ENCODE data around the gene NUPR1. TPM values are rescaled to one million over a fixed set of nuclear protein-coding genes. Genes with fewer than 3 reads are reported as not detected.
A peak's percentile ranks its signal among the peaks of the same experiment; 100 is the strongest.

Gene NUPR1
- total and polyA plus RNA-seq, 8 donors = 4.2 to 251 (median 74.9) TPM

DNA sequence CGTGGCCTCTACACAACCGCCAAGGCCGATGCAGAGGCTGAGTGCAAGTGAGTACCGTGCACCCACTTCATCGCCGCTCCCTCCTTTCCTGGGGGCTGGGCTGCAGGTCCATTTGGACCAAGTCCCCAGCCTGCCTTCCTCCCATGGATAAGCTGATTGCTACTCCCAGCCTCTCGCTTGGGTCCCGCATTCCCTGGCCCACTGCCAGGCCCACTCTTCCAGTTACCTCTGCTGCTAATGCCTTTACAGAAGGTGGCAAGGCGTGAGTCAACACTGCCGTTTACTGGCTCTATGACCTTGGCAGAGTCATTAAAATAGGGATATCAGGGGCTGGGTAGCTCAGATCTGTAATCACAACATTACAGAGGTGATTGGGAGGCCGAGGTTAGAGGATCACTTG, 46.9 kb upstream of the NUPR1 start:
- peak; percentile 69 to 77 for DNase-seq
- 50 to 82% (median 65%) methylated on average over 11 of the region's 11 CpGs for WGBS, 5 donors
- peaks cover 67 to 100% (median 100%) of the 10 kb centered on the region in 4 donors for H3K36me3 ChIP-seq
- no peaks in the 10 kb centered on the region for H3K9me3 ChIP-seq
- H3K27ac ChIP-seq = no peak overlapping the region
- H3K27me3 ChIP-seq = no peaks in the 10 kb centered on the region
- TF ChIP-seq POLR2AphosphoS5 (IDR thresholded peaks at IDR 0.05) (peak in 1 of 3 donors; percentile 27), POLR2A (IDR thresholded peaks at IDR 0.05) (no peak)
- H3K4me3 ChIP-seq = no peak overlapping the region
- intact Hi-C loops (cut with DNase I; ENCODE audit: low total_unique reads) = no loop called here
- no peaks in the 10 kb centered on the region for H3K4me1 ChIP-seq

DNA sequence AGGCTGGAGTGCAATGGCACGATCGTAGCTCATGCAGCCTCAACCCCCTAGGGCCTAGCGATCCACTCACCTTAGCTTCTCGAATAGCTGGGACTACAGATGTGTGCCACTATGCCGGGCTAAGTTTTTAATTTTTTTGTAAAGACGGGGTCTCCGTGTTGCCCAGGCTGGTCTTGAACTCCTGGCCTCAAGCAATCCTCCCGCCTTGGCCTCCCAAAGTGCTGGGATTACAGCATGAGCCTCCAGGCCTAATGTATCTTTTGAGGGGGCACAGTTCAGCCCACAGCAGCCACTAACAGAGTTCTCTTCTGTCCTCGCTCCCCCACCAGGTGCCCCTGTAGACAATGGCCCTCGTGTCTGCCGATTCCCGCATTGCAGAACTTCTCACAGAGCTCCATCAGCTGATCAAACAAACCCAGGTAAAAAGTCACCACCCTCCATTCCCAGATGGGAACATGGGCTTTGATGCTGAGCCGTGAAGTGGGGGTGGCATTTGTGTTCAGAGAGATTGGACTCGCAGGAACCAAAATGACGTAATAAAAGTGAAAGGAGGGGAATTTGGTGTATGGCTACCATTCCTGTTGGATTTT, 42.0 kb upstream of the NUPR1 start:
- no peaks in the 10 kb centered on the region for H3K27me3 ChIP-seq
- peaks cover 31 to 66% (median 61%) of the 10 kb centered on the region in 4 donors for H3K36me3 ChIP-seq
- no peaks in the 10 kb centered on the region for H3K9me3 ChIP-seq
- no peaks in the 10 kb centered on the region for H3K4me1 ChIP-seq
- H3K27ac ChIP-seq = no peak overlapping the region
- no peak for DNase-seq
- TF ChIP-seq EP300 (IDR thresholded peaks at IDR 0.05) = no peak
- TF ChIP-seq POLR2A (IDR thresholded peaks at IDR 0.05) = no peak
- no peak overlapping the region for H3K4me3 ChIP-seq
- 90 to 96% (median 94%) methylated on average over 15 of the region's 15 CpGs for whole genome bisulfite sequencing, 5 donors
- intact Hi-C loops (cut with DNase I; ENCODE audit: low total_unique reads) = no loop called here

DNA sequence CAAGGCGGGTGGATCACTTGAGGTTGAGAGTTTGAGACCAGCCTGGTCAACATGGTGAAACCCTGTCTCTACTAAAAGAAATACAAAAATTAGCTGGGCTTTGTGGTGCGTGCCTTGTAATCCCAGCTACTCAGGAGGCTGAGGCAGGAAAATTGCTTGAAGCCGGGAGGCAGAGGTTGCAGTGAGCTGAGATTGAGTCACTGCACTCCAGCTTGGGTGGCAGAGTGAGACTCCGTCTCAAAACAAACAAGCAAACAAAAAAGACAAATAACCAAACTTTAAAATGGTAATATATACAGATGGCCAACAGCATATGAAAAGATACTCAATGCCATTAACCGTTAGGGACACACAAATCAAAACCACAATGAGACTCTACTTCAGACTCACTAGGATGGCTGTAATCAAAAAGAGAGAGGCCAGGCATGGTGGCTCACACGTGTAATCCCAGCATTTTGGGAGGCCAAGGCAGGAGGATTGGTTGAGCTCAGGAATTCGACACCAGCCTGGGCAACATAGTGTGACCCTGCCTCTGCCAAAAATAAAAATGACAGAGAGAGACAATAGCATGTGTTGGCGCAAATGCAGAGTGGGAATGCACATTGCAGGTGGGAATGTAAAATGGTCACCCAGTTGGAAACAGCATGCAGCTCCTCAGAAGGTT, 36.8 kb upstream of the NUPR1 start:
- H3K27me3 ChIP-seq = no peaks in the 10 kb centered on the region
- H3K9me3 ChIP-seq = no peaks in the 10 kb centered on the region
- H3K4me1 ChIP-seq = peaks cover 6 to 33% (median 23%) of the 10 kb centered on the region in 4 donors
- no peak for DNase-seq
- H3K36me3 ChIP-seq = peaks cover 0 to 17% (median 9%) of the 10 kb centered on the region in 4 donors
- no peak for TF ChIP-seq POLR2A (IDR thresholded peaks at IDR 0.05)
- intact Hi-C loops (cut with DNase I; ENCODE audit: low total_unique reads) = no loop called here
- no peak overlapping the region for H3K4me3 ChIP-seq
- no peak overlapping the region for H3K27ac ChIP-seq
- 81 to 91% (median 86%) methylated on average over 8 of the region's 8 CpGs for WGBS, 5 donors

DNA sequence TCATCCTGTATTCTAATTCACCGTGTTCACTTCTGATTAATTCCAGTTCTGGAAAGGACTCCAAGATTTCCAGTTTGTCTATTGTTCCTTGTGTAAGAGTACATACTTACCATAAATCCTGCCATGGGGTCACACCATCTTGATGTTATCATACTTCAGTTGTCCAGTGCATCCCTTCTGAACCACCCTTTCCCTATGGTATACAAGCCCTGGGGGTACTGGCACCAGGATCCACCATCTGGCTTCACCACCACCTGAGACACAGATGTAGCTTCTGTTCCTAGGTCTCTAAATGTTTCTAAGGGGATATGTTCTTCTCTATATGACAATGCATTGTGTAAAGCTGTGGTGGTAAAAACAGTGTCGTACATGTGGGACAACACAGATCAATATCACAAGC, 36.2 kb upstream of the NUPR1 start:
- TF ChIP-seq, protein P1, sequence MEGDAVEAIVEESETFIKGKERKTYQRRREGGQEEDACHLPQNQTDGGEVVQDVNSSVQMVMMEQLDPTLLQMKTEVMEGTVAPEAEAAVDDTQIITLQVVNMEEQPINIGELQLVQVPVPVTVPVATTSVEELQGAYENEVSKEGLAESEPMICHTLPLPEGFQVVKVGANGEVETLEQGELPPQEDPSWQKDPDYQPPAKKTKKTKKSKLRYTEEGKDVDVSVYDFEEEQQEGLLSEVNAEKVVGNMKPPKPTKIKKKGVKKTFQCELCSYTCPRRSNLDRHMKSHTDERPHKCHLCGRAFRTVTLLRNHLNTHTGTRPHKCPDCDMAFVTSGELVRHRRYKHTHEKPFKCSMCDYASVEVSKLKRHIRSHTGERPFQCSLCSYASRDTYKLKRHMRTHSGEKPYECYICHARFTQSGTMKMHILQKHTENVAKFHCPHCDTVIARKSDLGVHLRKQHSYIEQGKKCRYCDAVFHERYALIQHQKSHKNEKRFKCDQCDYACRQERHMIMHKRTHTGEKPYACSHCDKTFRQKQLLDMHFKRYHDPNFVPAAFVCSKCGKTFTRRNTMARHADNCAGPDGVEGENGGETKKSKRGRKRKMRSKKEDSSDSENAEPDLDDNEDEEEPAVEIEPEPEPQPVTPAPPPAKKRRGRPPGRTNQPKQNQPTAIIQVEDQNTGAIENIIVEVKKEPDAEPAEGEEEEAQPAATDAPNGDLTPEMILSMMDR (IDR thresholded peaks at IDR 0.05) = no peak
- no peak for TF ChIP-seq POLR2AphosphoS5 (IDR thresholded peaks at IDR 0.05)
- TF ChIP-seq POLR2A (IDR thresholded peaks at IDR 0.05) = no peak
- TF ChIP-seq EP300 (IDR thresholded peaks at IDR 0.05) = no peak
- intact Hi-C loops (cut with DNase I; ENCODE audit: low total_unique reads) = no loop called here
- Histone ChIP-seq H3K27me3 (no peaks in the 10 kb centered on the region), H3K4me3 (no peak overlapping the region), H3K9me3 (no peaks in the 10 kb centered on the region), H3K27ac (no peak overlapping the region), H3K36me3 (peaks cover 0 to 11% (median 3%) of the 10 kb centered on the region in 4 donors), H3K4me1 (peaks cover 6 to 33% (median 23%) of the 10 kb centered on the region in 4 donors)
- 87 to 98% (median 92%) methylated on average over 2 of the region's 2 CpGs for WGBS, 5 donors
- no peak for DNase-seq

DNA sequence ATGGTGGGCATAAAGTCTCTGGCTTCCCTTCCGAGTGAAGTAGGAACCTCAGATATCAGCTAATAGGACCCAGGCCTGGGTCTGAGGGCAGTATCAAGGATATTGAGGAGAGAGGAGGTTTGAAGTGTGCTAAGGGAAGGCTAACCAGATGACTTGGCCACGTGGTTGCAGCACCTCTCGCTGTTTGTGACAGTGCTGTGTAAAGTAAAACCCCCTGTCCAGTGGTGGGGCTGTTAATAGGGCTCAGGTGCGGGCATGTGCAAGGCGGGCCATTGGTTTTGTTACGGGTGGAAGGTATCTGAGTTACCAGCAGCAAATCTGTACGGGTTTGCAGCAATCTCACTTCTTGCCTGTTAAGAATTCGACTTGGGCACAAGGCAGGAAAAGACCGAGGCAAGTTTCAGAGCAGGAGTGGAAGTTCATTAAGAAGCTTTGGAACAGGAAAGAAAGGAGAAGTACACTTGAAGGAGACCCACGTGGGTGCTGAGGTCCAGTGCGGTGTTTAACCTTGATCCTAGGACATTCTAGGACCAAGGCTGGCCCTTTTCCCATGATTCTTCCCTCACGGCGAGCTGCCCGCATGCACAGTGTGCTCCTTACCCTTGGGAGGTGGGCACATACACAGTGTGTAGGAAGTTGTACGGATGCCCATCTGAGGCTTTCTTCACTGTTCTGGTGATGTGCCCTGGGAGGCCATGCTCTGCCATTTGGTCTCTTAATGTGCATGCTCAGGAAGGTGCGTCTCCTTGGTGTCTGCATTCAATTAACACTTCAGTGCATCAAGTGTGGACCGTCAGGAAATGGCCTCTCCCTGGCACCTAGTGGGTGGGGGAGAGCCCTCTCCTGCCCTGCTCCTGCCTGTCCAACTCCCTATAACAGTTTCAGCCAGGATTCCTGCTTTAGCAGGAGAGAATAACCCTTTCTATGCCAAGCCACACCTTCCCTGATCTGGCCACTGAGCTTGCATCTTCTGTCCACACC, 35.3 kb upstream of the NUPR1 start:
- no peak for TF ChIP-seq POLR2A (IDR thresholded peaks at IDR 0.05)
- TF ChIP-seq, protein P1 (IDR thresholded peaks at IDR 0.05) = no peak
- TF ChIP-seq EP300 (IDR thresholded peaks at IDR 0.05) = no peak
- no peak for TF ChIP-seq POLR2AphosphoS5 (IDR thresholded peaks at IDR 0.05)
- intact Hi-C loops (cut with DNase I; ENCODE audit: low total_unique reads) = no loop called here

More for the DNA sequence above, 35.3 kb upstream of the NUPR1 start:
- Histone ChIP-seq H3K36me3 (peaks cover 0 to 4% (median 1%) of the 10 kb centered on the region in 4 donors), H3K27me3 (no peaks in the 10 kb centered on the region), H3K4me1 (peaks cover 6 to 33% (median 23%) of the 10 kb centered on the region in 4 donors), H3K9me3 (no peaks in the 10 kb centered on the region), H3K27ac (peak overlapping the region in 1 of 5 donors; percentile 46), H3K4me3 (no peak overlapping the region)
- DNase-seq = no peak
- 80 to 84% (median 81%) methylated on average over 17 of the region's 17 CpGs for WGBS, 5 donors

Measured in stomach (tissue), 9 donors.